GM19438 (cell line): Measurements from ENCODE around the gene CYP11A1.
"Not testable (repeated sequence)": the region's sequence is repeated elsewhere in the genome, so short reads cannot be mapped to it uniquely, and the experiment has no call there.

Experiments
- ATAC-seq: cut with Tn5 transposase; IDR thresholded peaks from one replicate; pipeline ENCODE4 v1.9.1; 2021; ENCODE audit warnings: low read depth; ENCODE audit not compliant: unreplicated experiment

The CYP11A1 gene

DNA sequence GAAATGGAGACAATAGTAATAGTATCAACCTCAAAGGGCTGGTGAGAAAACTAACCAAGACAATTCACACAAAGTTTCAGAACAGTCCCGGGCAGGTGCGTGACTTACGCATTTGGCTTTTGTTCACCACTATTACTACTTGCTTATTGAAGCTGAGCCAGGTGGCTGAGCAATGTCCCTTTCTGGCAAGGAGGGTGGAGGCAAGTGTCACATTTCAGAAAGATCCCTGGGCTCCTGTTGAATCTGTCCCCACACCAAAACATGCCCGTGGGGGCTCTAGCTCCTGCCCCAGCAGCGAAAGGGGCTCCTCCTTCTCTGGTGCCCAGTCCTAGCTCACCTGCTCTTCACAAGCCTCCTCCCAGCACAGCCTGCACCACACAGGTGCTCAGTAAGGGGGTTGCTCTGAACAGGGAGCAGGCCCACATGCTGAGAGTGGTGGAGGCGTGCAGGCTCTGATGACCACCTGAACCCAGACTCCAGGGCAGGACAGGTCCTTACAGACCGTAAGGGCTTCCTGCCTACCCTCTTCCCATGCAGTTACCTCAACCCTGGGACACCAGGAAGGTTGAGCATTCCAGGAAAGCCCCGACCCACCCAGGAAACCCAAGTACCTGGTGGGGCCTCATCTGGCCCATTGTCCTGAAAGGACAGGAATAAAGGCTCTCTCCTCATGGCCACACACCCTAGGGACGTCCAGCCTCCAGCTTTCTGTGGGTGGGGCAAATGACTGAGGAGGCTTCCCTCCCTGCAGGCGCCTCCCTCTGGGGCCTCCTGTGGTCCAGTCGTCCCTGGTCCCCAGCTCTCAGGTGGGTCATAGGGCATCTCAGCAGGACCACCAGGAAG, 33.7 kb upstream of the CYP11A1 start:
- ATAC-seq = no peak

DNA sequence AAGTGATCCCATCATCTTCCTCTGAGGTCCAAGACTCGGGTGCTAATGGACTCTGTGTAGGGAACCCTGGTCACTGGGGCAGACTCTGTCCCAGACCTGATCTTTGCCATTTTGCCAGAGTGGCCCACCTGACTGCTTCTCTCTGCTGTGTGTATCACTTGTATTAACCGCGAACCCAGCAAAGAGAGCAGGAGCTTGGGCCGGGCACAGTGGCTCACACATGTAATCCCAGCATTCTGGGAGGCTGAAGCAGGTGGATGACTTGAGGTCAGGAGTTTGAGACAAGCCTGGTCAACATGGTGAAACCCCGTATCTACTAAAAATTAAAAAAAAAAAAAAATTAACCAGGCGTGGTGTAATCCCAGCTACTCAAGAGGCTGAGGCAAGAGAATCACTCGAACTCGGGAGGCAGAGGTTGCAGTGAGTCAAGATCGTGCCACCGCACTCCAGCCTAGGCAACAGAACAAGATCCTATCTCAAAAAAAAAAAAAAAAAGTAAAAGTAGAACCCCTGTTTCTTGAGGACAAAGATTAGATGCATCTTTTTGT, 32.9 kb upstream of the CYP11A1 start:
- no peak for ATAC-seq

DNA sequence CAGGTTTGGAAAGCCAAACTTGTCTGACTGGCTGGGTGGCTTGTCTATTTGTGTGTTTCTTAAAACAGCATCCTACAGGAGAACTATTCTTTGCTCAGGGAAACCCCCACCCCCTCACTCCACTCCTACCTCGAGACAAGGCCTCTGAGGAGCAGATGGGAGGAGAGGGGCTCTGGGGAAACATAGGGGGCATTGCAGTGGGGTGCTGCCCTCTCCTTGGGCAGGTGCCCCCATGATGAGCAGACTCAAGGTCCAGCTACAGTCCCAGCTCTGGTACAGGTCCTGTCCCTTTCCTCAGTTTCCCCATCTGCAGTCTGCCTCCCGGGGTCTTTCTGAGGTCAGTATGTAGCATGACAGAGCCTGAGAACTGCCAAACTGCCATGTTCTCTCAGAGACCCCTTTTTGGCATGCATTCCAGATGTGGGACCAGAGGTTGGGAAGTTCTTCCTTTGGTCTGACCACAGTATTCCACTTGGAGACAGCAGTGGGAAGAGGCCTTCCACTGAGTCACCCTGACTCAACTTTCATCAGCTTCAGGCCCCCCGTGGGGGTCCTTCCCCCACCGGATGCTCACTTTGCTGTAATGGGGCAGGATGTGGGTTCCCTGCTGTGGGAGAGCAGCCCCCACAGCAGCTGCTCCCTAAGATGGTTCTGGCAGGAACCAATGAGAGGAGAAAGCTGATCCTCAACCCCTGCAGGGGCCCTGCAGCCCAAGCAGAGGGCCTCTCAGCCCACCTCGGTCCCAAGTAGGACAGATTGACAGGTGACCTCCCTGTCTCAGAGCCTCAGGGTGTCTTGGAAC, 32.3 kb upstream of the CYP11A1 start:
- no peak for ATAC-seq

DNA sequence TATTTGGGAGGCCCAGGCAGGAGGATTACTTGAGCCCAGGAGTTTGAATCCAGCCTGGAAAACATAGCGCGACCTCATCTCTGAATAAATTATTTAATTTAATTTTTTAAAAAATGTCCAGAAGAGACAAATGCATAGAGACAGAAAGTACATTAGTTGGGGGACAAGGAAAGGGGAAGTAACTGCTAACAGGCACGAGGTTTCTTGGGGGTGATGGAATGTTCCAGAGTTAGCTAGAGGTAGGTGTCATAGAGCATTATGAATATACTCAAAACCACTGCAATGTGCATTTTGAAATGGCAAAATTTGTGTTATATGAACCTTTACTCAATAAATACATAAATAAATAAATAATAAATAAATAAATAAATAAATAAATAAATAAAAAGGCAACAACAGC, 31.7 kb upstream of the CYP11A1 start:
- no peak for ATAC-seq

DNA sequence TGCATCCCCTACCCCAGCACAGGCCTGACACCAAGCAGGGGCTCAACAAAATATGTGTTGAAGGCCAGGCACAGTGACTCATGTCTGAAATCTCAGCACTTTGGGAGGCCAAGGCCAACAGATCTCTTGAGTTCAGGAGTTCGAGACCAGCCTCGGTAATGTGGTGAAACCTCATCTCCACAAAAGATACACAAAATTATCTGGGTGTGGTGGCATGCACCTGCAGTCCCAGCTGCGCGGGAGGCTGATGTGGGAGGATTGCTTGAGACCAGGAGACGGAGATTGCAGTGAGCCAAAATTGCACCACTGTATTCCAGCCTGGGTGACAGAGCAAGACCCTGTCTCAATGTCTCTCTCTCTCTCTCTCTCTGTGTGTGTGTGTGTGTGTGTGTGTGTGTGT, 30.7 kb upstream of the CYP11A1 start:
- no peak for ATAC-seq

DNA sequence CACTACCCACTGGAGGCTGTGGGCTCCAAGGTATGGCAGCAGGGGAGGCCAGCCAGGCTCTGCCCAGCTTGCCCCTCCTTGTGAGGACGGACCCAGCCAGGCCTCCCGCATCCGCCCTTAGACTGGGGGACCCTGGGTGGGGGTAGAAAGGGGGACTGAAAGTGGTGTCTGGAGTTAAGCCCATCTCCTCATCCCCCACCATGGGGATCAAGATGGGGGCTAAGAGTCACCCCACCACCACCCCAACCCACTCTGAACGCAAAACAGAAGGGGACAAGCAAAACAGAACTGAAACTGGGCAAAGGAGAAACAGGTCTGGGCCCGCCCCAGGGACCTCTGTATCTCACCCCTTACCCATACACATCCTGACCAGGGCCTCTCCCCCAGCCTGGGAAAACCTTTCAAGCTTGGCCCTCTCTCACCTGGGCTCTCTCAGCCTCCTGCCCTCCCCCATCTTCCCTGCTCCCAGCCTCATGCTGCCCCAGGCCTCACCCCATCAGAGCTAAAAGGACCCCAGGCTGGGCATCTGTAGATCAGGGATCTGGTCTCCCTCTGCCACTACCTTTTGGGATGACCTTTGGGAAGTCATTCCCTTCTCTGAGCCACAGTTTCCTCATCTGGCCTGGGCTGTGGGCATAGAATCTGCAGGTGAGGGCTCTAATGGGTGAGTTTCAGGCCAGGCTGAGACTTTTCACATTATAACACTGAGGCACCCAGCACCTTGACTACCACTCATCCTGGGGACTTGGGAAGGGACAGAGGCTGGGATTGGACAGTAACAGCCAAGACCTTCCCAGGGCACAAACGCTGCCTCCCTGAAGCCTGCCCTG, 30.0 kb upstream of the CYP11A1 start:
- ATAC-seq = no peak

DNA sequence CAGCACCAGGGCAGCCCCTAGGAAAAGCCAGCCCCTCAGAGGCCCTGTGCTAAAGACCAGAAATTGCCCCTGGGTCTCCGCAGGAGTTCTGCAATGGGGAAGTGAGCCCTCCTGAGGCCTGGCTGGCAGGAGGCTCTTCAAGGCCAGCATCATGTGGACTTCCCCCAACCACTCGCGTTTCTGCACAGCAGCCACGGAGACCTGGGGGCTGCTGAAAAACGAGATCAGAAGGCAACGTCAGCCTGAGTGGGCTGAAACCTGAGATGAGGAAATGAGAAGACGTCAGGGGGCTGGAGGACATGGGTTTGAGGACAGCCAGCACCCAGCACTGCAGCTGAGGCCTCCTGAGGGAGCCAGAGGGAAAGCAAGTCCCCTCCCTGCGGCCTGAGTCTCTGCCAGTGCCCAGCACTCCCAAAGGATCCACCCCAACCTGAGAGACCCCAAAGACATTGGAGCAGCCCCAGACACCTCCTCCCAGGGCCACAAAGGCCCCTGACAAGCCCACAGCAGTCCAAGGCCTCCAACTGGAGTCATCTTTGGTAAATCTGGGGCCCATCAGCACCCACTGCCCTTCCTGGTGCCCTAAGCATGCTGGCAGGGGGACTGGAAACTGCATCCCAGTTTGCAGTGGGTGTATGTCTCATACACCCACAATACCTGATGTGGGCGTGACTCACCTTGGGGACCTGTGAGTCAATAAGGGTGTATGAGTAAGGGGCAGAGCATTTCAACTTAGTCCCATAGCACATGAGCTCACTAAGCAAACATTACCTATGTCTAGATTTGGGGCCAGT, 29.2 kb upstream of the CYP11A1 start:
- ATAC-seq = peak; percentile 16

DNA sequence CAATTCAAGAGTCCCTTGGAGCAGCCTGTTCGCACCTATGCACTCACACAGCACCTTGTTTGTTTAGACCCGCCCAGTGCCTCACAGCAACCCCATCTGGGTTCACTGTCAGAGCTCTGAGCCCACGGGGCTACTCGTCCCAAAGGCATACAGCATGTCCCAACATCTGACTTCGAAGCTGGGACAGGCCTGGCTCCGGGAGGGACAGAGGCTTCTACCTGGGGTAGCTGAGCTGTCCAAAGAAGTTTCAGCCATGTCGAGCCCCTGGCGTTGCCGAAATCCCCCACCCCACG, 28.6 kb upstream of the CYP11A1 start:
- ATAC-seq = no peak

DNA sequence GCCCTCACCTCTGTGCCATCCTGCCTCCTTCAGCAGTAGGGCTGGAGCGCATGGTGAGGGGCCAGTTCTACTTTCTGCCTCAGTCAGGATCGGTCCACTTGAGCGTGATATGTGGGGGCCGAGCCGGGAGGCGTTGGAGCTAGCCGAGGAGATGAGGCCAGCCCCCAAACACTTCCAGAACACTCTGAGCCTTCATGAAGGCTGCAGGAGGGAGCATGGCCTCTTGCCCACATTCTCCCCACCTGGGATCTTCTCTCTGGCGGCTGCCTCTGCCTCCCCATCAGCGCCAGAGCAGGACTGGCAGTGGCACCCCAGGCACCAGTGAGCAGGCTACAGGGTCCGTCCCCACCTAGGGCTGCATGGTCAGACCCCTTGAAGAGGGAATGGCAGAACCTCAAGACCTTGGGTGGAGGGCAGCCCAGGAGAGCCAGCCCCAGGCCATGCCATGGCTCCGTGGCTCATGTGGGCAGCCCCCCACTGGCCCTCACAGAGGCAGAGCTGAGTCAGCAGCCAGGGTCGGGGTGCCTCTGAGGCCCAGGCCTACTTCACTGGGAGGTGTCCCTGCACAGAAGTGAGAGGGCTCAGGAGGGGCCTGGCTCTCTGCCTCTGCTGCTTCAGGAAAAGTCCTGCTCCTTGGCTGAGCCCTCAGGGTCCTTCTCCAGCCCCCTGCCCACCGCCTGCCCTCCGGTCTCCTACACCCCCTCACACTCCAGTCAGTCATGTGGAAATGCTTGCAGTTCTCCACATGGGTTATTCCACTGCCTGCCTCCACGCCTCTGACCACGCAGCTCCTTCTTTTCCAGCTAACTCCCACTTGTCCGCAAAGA, 28.1 kb upstream of the CYP11A1 start:
- no peak for ATAC-seq

DNA sequence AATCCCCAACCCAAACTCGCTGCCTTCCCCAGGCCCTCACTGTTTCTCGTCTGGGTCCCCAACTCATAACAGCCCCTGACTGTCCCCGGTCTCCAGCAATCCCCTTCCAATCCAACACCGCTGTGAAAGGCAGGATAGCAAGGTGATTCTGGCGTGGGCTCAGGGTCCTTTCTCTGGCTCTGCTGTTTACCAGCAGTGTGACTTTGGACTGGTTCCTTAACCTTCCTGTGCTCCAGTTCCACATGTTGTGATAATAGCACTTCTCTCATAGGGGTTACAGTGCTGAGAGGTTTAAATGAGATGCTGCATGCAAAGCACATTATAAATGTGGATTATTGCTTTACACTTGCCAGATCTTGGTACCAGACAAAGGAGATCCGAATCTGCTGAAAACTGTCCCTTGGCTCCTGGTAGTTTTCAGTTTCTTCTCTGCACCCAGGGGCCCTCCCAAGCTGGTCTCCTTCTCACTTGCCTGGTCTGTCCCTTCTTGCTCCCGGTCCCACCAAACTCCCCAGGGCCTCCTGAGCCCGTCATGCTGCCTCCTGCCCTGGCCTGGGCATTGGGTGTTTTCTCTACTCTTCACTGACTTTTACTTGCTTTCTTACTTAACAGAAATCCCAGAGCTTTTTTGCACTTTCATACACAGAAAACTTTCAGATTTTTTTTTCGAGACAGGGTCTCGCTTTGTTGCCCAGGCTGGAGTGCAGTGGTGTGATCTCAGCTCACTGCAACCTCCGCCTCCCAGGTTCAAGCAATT, 26.8 kb upstream of the CYP11A1 start:
- ATAC-seq = no peak

DNA sequence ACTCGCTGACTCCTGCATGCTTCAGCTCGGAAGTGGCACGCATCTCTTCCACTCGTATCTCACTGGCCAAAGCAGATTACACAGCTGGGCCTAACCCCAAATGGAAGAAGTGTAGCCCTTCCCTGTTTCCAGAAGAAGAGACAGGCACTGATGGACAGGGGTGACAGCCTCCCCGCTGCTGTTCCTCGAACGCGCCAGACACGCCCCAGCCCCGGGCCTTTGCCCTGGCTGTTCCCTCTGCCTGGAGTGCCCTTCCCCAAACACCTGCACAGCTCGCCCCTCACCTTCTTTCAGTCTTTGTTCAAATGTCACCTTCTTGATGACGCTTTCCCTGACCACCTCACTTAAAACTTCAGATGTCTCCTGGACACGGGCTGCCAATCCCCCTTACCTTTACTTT, 26.0 kb upstream of the CYP11A1 start:
- ATAC-seq = no peak

DNA sequence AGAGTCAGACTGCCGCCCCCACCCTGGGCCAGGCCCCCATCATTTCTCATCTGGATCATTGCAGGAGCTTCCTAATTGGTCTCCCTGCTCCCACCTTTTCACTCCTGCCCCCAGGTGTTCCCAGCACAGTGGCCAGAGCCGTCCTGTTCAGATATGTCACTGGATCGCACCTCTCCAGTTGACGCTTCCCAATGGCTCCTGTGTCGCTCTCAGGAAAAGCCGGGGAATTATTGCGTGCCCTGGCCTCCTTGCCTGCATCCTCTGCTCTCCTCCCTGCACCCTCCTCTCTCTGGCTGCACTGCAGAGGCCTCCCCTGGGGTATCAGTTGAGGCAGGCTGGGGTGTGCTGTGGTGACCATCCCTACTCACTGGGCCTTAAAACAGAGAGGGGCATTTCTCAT, 25.5 kb upstream of the CYP11A1 start:
- ATAC-seq = no peak

DNA sequence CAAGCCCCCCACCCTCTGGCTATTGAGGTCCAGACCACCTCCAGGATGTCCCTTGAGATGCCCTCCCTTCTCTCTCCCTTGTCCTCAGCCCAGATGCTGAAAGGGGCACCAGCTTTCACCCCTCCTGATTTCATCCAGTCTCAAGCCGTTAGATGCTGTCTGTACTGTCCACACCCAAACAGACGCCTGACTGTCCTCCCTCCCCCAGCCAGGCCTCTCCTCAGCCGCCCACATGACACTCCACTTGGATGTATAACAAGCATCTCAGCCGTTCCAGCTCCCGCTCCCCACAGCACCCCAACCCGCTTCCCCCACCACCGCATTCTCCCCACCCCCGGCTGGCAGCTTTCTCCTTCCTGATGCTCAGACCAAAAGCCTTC, 25.0 kb upstream of the CYP11A1 start:
- no peak for ATAC-seq

DNA sequence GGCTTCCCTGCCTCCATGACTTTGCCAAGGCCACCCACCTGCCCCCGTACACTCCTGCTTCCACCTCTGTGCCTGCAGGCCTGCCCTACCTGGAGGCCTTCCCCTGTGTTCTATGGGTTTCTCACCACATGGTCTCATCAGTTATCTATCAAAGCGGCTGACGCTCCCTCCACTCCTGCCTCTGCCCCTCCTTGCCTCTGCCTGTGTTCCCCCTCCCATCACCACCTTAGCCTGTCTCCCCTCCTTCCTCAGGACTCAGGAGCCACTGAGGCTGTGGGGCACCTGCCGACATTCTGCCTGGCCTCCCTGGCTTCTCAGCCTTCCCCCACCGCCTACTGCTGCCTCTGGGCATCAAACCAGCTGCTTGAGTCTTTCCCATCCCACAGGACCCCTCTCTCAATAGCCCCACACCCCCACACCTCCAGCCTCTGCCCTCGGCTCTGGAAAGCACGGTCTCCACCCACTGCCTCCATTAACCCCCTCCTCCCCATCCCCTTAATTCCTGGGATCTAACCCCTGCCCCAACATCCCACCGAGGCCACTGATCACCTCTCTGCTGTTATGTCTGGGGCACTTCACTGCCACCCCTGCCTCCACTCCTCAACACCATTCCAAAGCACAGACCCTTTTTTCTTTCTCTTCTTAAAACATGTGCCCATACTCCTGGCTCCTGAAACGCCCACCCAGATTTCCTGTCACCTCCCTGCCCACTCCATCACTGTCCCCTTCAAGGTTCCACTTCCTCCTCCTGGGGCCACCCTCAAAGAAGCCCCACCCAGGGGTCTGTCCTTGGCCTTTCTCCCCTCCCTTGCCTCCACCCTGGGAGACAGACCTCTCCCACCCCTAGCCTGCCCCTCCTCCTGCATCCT, 24.4 kb upstream of the CYP11A1 start:
- no peak for ATAC-seq

DNA sequence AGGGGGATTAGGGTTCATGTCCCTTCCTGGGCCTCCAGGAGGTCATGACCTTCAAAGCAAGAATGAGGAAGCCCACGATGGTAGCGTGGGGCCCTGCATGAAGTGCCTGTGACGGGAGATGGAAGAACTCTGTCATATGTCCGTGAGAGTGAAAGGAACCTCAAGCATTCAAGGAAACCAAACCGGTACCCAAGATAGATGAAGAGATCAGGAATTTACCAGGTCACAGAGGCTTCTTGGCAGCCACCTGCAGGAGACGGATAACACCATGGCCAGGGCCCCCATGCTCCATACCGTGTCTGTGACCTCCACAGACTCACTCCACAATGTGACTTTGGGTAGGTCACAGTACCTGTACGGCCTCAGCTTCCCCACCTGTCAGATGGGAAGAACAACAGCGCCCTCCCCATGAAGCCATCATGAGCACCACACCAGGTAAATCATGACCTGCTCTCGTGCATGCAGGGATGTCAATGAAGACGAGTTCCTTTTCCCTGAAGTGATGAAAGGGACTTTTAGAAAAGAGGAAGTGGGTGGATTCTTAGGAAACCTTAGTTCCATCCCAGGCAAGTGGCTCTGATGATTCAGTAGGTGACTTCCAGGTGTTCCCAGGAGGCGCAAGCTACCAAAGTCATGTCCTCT, 23.3 kb upstream of the CYP11A1 start:
- no peak for ATAC-seq

DNA sequence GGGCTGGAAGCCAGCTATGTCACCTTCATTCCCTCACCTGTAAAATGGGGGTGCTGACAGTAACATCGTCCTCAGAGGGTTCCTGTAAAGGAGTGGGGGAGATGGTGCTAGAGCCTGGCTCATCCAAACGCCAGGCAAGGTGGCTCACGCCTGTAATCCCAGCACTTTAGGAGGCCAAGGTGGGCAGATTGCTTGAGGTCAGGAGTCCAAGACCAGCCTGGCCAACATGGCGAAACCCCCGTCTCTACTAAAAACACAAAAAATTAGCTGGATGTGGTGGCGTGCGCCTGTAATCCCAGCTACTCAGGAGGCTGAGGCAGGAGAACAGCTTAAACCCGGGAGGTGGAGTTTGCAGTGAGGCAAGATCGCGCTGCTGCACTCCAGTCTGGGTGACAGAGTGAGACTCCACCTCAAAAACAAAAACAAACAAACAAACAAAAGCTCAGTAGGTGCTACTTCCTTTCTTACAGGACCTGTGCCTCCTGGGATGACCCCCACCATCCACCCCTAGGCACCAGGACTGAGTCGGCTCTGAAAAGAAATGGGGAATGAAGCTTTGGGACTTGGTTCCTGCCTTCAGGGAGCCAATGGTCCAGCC, 22.7 kb upstream of the CYP11A1 start:
- ATAC-seq = not testable (repeated sequence)
